Kasumi-1 (cell line): Measurements from ENCODE around the gene OR4F15.

Source experiments
- DNase-seq, 2 experiments: peaks; one replicate each; lab custom pipeline; 2025; lab: John Stamatoyannopoulos, UW

Gene OR4F15

DNA sequence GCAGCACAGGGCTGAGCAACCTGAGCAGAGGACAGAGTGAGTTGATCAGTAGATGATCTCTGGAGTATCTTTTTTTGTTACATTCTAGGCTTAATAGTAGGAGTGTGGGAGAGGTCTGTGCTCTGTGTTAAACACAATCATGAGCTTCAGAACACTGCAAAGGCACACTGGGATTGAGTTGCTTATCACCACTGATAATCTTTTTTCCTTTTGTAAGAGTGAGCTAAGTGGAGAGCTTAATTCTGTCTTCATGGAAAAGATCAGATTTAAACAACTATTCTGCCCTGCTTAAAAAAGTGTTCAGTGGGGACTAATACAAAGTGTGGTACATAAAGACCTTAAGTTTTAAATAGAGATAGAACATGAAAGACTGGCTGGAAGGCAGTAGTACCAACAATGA is 7.6 kb upstream of the OR4F15 start:
- DNase-seq: no peak

DNA sequence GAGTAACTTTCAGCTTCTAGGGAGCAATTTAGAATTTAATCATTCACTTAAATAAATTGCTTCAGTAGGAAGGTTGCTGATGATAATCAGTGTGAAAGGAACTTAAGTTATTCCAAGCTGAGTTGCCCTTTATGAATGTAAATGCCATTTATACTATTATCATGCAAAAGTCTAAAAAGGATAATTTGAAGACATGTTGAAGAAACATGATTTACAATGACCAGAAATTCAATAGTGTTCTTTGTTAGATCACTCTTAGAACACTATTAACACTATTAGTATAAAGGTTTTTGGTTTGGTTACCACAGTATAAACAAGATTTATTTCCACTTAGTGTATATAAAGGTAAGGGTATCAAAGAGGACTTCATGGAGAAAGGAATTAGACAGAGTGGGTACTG is 7.1 kb upstream of the OR4F15 start:
- no peak for DNase-seq

DNA sequence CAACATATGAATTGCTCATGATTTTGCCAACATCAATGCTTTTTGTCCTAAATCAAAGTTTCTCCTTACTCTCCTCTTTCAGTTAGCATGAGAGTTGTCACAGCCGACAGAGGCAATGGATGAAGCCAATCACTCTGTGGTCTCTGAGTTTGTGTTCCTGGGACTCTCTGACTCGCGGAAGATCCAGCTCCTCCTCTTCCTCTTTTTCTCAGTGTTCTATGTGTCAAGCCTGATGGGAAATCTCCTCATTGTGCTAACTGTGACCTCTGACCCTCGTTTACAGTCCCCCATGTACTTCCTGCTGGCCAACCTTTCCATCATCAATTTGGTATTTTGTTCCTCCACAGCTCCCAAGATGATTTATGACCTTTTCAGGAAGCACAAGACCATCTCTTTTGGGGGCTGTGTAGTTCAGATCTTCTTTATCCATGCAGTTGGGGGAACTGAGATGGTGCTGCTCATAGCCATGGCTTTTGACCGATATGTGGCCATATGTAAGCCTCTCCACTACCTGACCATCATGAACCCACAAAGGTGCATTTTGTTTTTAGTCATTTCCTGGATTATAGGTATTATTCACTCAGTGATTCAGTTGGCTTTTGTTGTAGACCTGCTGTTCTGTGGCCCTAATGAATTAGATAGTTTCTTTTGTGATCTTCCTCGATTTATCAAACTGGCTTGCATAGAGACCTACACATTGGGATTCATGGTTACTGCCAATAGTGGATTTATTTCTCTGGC is 6.2 kb upstream of the OR4F15 start:
- no peak for DNase-seq

DNA sequence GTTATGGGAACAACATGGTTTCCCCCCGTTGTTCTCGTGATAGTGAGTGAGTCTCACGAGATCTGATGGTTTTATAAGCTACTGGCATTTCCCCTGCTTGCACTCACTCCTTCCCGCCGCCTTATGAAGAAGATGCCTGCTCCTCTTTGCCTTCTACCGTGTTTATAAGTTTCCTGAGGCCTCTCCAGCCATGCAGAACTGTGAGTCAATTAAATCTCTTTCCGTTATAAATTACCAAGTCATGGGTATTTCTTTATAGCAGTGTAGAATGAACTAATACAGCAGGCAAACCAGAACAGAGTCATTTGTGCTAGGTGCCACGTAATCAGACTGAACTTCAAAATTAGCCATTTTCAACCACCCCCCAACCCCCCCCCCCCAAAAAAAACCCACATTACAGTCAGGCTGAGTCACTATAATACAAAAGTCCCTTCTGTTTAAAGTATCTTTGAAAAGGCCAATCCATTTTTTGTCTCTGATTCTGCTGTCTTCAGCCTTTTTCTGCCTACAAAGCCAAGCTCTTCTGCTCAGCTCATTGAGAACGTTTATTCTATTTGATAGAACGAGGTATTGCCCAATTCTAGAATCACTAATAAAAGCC is 4.6 kb upstream of the OR4F15 start:
- DNase-seq: no peak

DNA sequence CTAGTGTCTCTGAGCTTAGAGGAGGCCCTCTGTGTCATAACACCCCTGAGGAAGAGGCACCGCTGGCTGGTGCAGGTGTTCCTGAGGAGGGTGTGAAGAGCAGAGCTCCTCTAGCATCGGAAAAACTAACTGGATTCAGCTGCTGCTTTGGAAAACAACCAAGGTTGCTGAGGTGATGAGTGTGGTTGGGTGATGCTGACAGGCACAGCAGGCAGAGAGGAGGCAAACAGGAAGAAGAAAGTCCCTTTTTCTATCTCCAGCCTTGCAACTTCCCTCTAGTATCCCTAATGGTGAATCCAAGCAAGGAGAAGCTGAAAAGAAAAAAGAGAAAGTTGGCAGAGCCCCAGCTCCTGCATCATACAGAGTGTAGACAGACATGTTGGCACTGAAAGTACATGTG is 3.8 kb upstream of the OR4F15 start:
- DNase-seq: no peak

DNA sequence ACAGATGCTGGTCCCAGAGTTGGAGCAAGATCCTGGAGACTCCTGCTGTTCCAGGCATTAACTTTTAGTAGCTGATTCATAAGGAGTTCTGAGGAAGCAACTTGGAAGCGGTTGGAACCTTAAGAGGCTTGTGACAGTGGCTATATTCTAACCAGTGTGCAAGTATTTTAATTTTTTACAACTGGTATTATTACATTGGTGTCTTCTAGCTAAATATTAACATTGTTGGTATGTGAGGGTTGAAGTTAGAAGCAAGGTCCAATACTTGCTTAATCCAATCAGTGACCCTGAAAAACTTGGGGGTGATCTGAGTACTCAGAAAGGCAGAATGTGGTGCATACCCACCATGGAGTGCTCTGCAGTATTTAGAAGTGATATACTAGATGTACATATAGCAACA is 1.5 kb upstream of the OR4F15 start:
- DNase-seq: no peak

DNA sequence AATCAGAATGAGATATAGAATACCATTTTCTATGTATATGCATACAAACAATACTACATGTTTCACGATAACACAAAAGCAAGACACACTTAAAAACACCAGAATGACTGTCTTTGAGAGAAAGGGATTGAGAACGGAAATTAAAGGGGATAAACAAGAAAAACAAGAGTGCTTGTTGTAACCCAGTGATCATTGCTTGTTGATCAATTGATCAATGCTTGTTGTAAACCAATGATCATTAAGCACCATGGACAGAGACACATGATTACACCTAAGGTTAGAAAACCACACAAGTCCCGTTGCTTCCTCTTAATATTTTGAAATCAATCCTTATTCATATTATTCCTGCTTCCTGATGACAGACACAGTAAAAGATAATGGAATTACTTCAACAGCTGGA is 1.1 kb upstream of the OR4F15 start:
- peak; percentile 8 to 27 for DNase-seq

DNA sequence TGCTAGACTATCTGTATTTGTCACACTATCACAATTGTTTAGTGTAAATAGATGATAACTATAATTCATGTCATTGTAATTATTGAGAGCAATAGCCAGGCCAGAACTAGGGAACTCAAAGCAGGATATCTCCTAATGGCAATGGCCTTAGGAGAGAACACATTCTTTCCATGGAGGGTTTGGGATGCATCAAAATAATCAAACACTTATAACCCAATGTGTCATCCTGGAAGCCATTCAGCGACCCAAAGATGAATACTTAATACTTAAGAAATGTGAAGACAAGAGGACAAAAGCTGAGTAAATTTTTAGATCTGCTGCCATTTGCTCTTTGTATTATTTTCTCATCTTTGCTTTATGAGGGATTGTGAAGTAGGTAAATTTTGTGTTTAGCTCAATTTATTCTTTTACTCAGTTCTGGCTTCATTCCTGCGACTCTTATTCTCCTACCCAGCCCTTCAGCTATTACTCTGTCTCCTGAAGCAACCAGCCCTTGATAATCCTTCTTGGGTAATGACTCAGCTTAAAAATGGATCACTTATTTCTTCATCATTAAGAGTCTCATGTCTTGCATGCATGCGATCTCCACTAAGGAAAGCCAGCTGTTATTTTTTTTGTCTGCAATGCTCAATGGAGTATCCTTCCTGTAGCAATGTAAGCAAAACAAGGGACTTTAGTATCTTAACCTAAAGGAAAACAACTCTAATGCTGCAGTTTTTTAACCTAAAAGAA is 2.0 kb downstream of the OR4F15 start:
- no peak for DNase-seq

DNA sequence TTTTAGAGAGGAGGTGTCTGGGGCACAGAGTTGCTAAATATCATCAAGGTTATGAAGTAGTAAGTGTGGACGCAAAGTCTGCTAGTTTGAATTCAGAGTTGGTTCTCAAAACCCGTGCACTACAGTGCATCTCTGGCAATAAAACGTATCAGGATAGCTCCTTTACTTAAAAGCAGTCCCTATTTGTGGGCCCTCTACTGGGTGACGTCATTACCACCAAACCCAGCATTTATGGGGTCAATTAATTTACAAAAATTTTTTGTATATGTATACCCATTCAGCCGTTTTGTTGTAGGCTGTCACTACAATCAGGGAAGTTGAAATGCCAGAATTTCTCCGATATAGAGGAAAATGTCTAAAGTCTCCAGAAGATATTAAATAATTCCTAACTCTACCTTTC is 8.8 kb downstream of the OR4F15 start:
- DNase-seq: no peak

DNA sequence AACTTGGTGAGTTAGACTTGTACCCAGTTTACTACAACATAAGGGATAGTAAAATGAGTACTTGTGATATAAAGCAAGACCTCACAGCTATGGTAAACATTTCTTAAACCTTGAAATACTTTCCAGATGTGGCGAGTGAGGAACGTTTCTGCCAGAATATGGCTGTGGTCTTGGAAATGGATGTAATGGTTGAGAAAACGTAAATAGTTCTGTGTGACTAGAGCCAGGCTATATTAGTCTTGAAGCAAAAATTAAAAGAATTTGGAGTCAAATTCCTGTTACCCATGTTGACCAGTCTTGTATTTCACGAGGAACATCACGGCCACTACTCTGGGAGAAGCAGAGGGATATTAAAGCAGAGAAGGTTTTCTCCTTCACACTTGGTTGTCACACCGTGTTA is 15.3 kb downstream of the OR4F15 start:
- DNase-seq: no peak

DNA sequence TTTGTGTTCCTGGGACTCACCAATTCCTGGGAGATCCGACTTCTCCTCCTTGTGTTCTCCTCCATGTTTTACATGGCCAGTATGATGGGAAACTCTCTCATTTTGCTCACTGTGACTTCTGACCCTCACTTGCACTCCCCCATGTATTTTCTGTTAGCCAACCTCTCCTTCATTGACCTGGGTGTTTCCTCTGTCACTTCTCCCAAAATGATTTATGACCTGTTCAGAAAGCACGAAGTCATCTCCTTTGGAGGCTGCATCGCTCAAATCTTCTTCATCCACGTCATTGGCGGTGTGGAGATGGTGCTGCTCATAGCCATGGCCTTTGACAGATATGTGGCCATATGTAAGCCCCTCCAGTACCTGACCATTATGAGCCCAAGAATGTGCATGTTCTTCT is 16.8 kb downstream of the OR4F15 start:
- DNase-seq: no peak

DNA sequence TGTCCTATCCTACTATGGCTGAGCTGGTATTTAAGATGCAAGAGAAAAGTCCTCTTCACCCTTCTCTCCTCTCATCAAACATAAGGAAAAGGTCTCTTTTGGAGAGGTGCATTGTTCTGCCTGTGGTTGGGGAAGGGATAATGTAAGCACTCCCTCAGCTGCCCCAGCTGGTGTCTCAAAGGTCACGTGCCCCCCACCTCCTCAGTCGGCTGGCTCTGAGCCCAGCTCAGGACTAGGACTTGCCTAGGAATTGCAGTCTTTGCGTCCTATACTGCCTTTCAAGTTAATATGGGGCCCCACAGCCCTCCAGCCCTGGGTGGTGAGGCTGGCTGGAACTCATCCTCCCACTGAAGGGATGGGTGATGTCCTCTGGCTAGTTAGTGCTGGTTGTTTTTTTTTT is 29.7 kb downstream of the OR4F15 start:
- DNase-seq: no peak

DNA sequence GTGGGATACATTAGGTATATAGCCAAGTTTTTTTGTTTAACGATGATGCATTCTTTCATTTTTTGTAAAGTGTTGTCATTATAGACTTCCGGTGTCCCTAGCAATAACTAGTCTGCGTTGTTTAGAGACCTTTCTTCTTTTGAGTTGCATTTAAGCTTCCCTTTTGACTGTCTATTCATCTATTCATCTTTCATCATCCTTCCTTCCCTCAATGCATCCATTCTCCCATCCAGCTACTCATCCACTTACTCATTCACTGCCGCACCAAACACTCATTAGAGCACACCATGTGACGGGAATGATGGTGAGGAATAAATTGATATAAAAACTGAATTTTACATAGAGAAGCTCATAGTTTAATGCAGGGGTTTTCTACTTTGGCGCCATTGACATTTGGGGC is 32.9 kb downstream of the OR4F15 start:
- DNase-seq: no peak

DNA sequence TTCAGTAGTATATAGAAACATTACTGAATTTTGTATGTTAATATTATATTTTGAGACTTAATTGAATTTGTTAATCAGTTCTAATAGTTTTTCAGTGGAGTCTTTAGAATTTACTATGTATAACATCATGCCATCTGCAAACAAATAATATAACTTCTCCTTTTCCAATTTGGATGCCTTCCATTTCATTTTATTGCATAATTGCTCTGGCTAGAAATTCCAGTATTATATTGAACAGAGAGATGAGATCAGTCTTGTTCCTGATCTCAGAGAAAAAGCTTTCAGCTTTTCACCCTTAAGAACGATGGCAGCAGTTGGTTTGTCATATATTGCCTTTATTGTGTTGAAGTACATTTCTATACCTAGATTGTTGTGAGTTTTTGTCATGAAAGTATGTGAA is 40.4 kb downstream of the OR4F15 start:
- DNase-seq: no peak
